ENCODE data around the gene SHTN1. TPM values are rescaled to one million over a fixed set of nuclear protein-coding genes. Genes with fewer than 3 reads are reported as not detected.

SHTN1 gene, protein sequence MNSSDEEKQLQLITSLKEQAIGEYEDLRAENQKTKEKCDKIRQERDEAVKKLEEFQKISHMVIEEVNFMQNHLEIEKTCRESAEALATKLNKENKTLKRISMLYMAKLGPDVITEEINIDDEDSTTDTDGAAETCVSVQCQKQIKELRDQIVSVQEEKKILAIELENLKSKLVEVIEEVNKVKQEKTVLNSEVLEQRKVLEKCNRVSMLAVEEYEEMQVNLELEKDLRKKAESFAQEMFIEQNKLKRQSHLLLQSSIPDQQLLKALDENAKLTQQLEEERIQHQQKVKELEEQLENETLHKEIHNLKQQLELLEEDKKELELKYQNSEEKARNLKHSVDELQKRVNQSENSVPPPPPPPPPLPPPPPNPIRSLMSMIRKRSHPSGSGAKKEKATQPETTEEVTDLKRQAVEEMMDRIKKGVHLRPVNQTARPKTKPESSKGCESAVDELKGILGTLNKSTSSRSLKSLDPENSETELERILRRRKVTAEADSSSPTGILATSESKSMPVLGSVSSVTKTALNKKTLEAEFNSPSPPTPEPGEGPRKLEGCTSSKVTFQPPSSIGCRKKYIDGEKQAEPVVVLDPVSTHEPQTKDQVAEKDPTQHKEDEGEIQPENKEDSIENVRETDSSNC
- total RNA-seq (2014; rRNA removed; shearing (Covaris generic)) (0.86 and 1.6 TPM in 2 replicates), polyA plus RNA-seq (2016; fragmentation: Nextera tagmentation; extraction: Ambion mirVana) (3.2 and 3.5 TPM in 2 replicates)

GRCh38 chr10:117005026-117005526, at the start of gene SHTN1:
TSS of gene SHTN1 (minus strand) at chr10:117005187. CDS start at chr10:117005079, 108 bp downstream.
- no peaks in the 10 kb centered on the region for H3K27me3 ChIP-seq (replicated peaks; ENCODE audit: insufficient read depth)
- 0 out of 2 replicates have a peak, but pooled peaks cover 3% of the 10 kb centered on the region for H3K4me1 ChIP-seq (ENCODE audit: insufficient read depth)
- no peaks in the 10 kb centered on the region for H3K9me2 ChIP-seq (ENCODE audit: insufficient read depth)
- no peak for TF ChIP-seq EZH2 (IDR thresholded peaks at IDR 0.05; ENCODE audit: insufficient read depth, poor library complexity, severe bottlenecking)
- TF ChIP-seq EZH2phosphoT487 (IDR thresholded peaks at IDR 0.05; ENCODE audit: insufficient read depth, low read depth) = no peak
- H3K36me3 ChIP-seq (ENCODE audit: low read depth) = no peaks in the 10 kb centered on the region
- H3K9me3 ChIP-seq (ENCODE audit: low read depth) = no peaks in the 10 kb centered on the region
- H3F3A ChIP-seq (ENCODE audit: insufficient read depth) = peaks cover 9% of the 10 kb centered on the region
- peak within 1 kb of the TSS; percentile 85 for H3K4me3 ChIP-seq
- peak within 1 kb of the TSS; percentile 93 for H2AFZ ChIP-seq
- H3K4me2 ChIP-seq (ENCODE audit: unreplicated experiment) = peak within 1 kb of the TSS; percentile 68
- peak within 1 kb of the TSS; percentile 1; the same call in 1 of the 2 replicates for H3K27ac ChIP-seq
- 0 to 1% methylated on average over 11 to 37 of the region's 46 CpGs for WGBS, 2 experiments (ENCODE audit: low coverage in 1 of 2, low lambda C conversion rate in 2 of 2, missing lambda C conversion rate in 2 of 2)
- in situ Hi-C loops (cut with MboI) = no loop called here
- no peaks in the 10 kb centered on the region for H4K20me1 ChIP-seq (ENCODE audit: insufficient read depth)
- peak; percentile 79 for DNase-seq
- 0 out of 2 replicates have a peak, but pooled peaks cover 4% of the 10 kb centered on the region for H3K79me2 ChIP-seq (ENCODE audit: insufficient read depth)
- H3K9ac ChIP-seq = peak within 1 kb of the TSS; percentile 87

DNA sequence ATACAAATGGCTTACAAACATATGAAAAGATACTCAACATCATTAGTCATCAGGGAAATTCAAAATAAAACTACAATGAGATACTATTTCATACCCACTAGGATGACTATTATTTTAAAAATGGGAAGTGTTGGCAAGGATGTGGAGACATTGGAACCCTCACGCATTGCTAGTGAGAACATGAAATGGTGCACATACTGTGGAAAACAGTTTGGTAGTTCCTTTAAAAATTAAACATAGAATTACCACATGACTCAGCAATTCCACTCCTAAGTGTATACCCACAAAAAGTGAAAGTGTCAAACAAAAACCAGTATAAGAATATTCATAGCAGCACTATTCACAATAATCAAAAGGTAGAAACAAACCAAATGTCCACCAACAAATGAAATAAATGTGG, 48.5 kb upstream of the SHTN1 start:
- in situ Hi-C loops (cut with MboI) = no loop called here
- DNase-seq = peak; percentile 1
- WGBS, 2 experiments (ENCODE audit: low coverage in 1 of 2, low lambda C conversion rate in 2 of 2, missing lambda C conversion rate in 2 of 2) = 14 to 33% methylated on average over 1 of the region's 1 CpG

DNA sequence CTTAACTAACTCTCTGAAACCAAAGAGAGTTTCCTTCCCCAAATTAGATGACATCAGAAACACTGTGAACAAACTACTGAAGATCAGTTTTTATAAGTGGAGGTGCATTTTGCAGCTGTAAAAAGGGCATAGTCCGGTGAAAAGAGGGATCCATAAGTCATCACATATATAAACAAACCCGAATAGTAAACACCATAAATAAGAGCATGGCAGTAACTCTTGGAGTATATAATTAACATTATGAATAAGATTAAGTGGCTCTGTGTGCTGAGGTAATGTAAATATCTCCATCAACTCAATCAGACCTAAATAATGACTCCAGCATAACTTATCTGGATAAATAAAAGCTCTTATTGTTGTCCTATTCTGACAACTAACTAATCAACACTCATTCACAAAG, 43.0 kb upstream of the SHTN1 start:
- Histone ChIP-seq H3F3A (ENCODE audit: insufficient read depth) (no peaks in the 10 kb centered on the region), H2AFZ (no peak overlapping the region), H3K79me2 (ENCODE audit: insufficient read depth) (no peaks in the 10 kb centered on the region), H4K20me1 (ENCODE audit: insufficient read depth) (no peaks in the 10 kb centered on the region), H3K9ac (no peak overlapping the region), H3K4me1 (ENCODE audit: insufficient read depth) (no peaks in the 10 kb centered on the region), H3K27ac (no peak overlapping the region), H3K27me3 (replicated peaks; ENCODE audit: insufficient read depth) (no peaks in the 10 kb centered on the region), H3K36me3 (ENCODE audit: low read depth) (no peaks in the 10 kb centered on the region), H3K4me3 (no peak overlapping the region), H3K9me2 (ENCODE audit: insufficient read depth) (no peaks in the 10 kb centered on the region), H3K4me2 (ENCODE audit: unreplicated experiment) (no peak overlapping the region), H3K9me3 (ENCODE audit: low read depth) (no peaks in the 10 kb centered on the region)
- in situ Hi-C loops (cut with MboI) = no loop called here
- WGBS, 2 experiments (ENCODE audit: low coverage in 1 of 2, low lambda C conversion rate in 2 of 2, missing lambda C conversion rate in 2 of 2) = 38 to 51% methylated on average over 2 of the region's 2 CpGs
- no peak for TF ChIP-seq EZH2phosphoT487 (IDR thresholded peaks at IDR 0.05; ENCODE audit: insufficient read depth, low read depth)
- TF ChIP-seq EZH2 (IDR thresholded peaks at IDR 0.05; ENCODE audit: insufficient read depth, poor library complexity, severe bottlenecking) = no peak
- no peak for DNase-seq

More for the DNA sequence above, 48.5 kb upstream of the SHTN1 start:
- H3F3A ChIP-seq (ENCODE audit: insufficient read depth) = no peaks in the 10 kb centered on the region
- no peaks in the 10 kb centered on the region for H3K79me2 ChIP-seq (ENCODE audit: insufficient read depth)
- no peak for TF ChIP-seq EZH2 (IDR thresholded peaks at IDR 0.05; ENCODE audit: insufficient read depth, poor library complexity, severe bottlenecking)
- no peak for TF ChIP-seq EZH2phosphoT487 (IDR thresholded peaks at IDR 0.05; ENCODE audit: insufficient read depth, low read depth)
- no peak overlapping the region for H2AFZ ChIP-seq
- no peak overlapping the region for H3K9ac ChIP-seq
- H3K36me3 ChIP-seq (ENCODE audit: low read depth) = no peaks in the 10 kb centered on the region
- no peaks in the 10 kb centered on the region for H3K4me1 ChIP-seq (ENCODE audit: insufficient read depth)
- H3K27me3 ChIP-seq (replicated peaks; ENCODE audit: insufficient read depth) = peaks cover 6% of the 10 kb centered on the region; the same call in 1 of the 2 replicates
- H3K4me3 ChIP-seq = no peak overlapping the region
- no peaks in the 10 kb centered on the region for H4K20me1 ChIP-seq (ENCODE audit: insufficient read depth)
- H3K27ac ChIP-seq = no peak overlapping the region
- no peaks in the 10 kb centered on the region for H3K9me2 ChIP-seq (ENCODE audit: insufficient read depth)
- no peaks in the 10 kb centered on the region for H3K9me3 ChIP-seq (ENCODE audit: low read depth)
- no peak overlapping the region for H3K4me2 ChIP-seq (ENCODE audit: unreplicated experiment)

- H3K9me3 ChIP-seq (ENCODE audit: low read depth) = no peaks in the 10 kb centered on the region
- TF ChIP-seq EZH2 (IDR thresholded peaks at IDR 0.05; ENCODE audit: insufficient read depth, poor library complexity, severe bottlenecking) = no peak
- no peak for TF ChIP-seq EZH2phosphoT487 (IDR thresholded peaks at IDR 0.05; ENCODE audit: insufficient read depth, low read depth)
- in situ Hi-C loops (cut with MboI) = no loop called here
- no peak overlapping the region for H3K27ac ChIP-seq
- H3K27me3 ChIP-seq (replicated peaks; ENCODE audit: insufficient read depth) = no peaks in the 10 kb centered on the region
- no peaks in the 10 kb centered on the region for H4K20me1 ChIP-seq (ENCODE audit: insufficient read depth)
- no peak overlapping the region for H2AFZ ChIP-seq
- 64 to 83% methylated on average over 8 of the region's 8 CpGs for WGBS, 2 experiments (ENCODE audit: low coverage in 1 of 2, low lambda C conversion rate in 2 of 2, missing lambda C conversion rate in 2 of 2)
- H3K9ac ChIP-seq = no peak overlapping the region
- H3K4me2 ChIP-seq (ENCODE audit: unreplicated experiment) = no peak overlapping the region
- no peaks in the 10 kb centered on the region for H3K9me2 ChIP-seq (ENCODE audit: insufficient read depth)
- H3F3A ChIP-seq (ENCODE audit: insufficient read depth) = no peaks in the 10 kb centered on the region
- H3K79me2 ChIP-seq (ENCODE audit: insufficient read depth) = no peaks in the 10 kb centered on the region
- H3K36me3 ChIP-seq (ENCODE audit: low read depth) = no peaks in the 10 kb centered on the region
- no peaks in the 10 kb centered on the region for H3K4me1 ChIP-seq (ENCODE audit: insufficient read depth)
- no peak overlapping the region for H3K4me3 ChIP-seq
- no peak for DNase-seq
Measured at GRCh38 chr10:117016266-117016665, 11.3 kb upstream of the SHTN1 start.

Data from GM23248 (cell line).